ENCODE results near the gene MYO1D. TPM values are rescaled to one million over a fixed set of nuclear protein-coding genes. Genes with fewer than 3 reads are reported as not detected.
A peak's percentile ranks its signal among the peaks of the same experiment; 100 is the strongest.

MYO1D gene
- total RNA-seq, 1 experiment from 2014 or later: 40.8 TPM

DNA sequence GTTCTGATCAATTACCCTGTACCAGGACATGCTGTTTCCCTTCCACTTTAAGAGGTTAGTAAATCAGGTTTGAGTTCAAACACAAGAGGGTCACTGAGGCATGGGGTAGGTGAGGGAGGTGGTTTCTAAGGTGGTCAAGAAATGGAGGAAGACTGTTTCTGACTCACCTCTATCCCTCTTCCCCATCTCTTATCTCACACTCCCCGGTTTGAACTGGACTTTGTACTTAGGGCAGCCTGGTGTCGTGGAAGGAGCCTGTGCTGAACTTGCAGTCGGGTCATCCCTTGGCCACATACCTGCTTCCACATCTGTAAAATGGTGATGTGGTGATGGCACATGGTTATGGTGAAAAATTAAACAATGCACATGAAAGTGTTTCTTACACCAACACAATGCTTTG is 33.8 kb upstream of the MYO1D start:
- intact Hi-C loops (cut with micrococcal nuclease; ENCODE audit: unreplicated experiment): loop anchor here (1.0 kb wide), 1 partner anchor 127 kb away; no protein-coding TSS in a partner anchor
- ChIA-PET CTCF (interaction anchor here (1.4 kb wide), 1 partner anchor 33 kb away, joined by 11 read pairs; the partner anchor contains the start of gene MYO1D), POLR2A (ENCODE audit: unreplicated experiment) (no interaction called here)
- Histone ChIP-seq H3K4me2 (no peak overlapping the region), H3K79me2 (ENCODE audit: low read depth) (no peaks in the 10 kb centered on the region), H3K4me1 (replicated peaks; ENCODE audit: insufficient read depth) (no peaks in the 10 kb centered on the region), H2AFZ (no peak overlapping the region), H3K4me3 (no peak overlapping the region), H3K27ac (no peak overlapping the region), H3K9me2 (ENCODE audit: insufficient read depth) (no peaks in the 10 kb centered on the region), H3F3A (ENCODE audit: insufficient read depth, low read depth) (no peaks in the 10 kb centered on the region), H3K27me3 (ENCODE audit: insufficient read depth, low read depth) (peaks cover 23% of the 10 kb centered on the region; the same call in 1 of the 2 replicates), H3K36me3 (ENCODE audit: low read depth) (no peaks in the 10 kb centered on the region), H3K9me3 (ENCODE audit: insufficient read depth, low read depth) (no peaks in the 10 kb centered on the region; the same call in 1 of the 2 replicates), H4K20me1 (ENCODE audit: insufficient read depth) (no peaks in the 10 kb centered on the region)
- TF ChIP-seq EZH2 (IDR thresholded peaks at IDR 0.05; ENCODE audit: low read depth): no peak
- TF ChIP-seq, protein P1, sequence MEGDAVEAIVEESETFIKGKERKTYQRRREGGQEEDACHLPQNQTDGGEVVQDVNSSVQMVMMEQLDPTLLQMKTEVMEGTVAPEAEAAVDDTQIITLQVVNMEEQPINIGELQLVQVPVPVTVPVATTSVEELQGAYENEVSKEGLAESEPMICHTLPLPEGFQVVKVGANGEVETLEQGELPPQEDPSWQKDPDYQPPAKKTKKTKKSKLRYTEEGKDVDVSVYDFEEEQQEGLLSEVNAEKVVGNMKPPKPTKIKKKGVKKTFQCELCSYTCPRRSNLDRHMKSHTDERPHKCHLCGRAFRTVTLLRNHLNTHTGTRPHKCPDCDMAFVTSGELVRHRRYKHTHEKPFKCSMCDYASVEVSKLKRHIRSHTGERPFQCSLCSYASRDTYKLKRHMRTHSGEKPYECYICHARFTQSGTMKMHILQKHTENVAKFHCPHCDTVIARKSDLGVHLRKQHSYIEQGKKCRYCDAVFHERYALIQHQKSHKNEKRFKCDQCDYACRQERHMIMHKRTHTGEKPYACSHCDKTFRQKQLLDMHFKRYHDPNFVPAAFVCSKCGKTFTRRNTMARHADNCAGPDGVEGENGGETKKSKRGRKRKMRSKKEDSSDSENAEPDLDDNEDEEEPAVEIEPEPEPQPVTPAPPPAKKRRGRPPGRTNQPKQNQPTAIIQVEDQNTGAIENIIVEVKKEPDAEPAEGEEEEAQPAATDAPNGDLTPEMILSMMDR (conservative IDR thresholded peaks at IDR 0.05): no peak
- no peak for DNase-seq
- BruUV-seq (replicated peaks): no TSS peak

DNA sequence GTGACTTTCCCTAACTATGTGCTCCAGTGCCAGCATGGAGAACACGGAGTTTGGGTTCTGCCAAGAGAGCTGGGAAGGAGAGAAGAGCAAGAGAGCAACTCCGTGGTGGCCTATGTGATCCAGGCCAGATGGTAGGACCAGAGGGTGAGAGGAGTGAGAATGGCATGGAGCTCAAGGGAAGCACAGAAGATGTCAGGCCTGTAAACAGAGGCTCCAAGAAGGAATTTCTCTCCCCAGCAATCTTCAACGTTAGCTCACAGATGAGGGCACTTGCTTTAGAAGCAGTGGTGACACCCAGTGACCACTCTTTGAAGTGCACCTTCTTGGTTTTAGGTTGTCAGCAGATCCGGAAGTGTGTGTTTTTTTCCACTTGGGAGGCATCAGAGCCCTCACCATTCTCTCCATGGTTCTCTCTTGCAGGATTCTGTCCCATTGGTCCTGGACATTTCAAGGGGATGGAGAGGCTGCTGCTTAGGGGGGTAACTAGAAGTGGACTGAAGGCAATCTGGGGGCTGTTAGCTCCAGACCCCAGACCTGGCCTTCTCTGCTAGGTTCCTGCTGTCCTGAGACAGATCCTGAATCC is 33.0 kb upstream of the MYO1D start:
- no peaks in the 10 kb centered on the region for H3K4me1 ChIP-seq (replicated peaks; ENCODE audit: insufficient read depth)
- no peaks in the 10 kb centered on the region; the same call in 1 of the 2 replicates for H3K9me3 ChIP-seq (ENCODE audit: insufficient read depth, low read depth)
- H3K4me2 ChIP-seq: no peak overlapping the region
- no peaks in the 10 kb centered on the region for H4K20me1 ChIP-seq (ENCODE audit: insufficient read depth)
- ChIA-PET POLR2A (ENCODE audit: unreplicated experiment) (interaction anchor here (0.7 kb wide), 1 partner anchor 128 kb away, joined by 4 read pairs; no protein-coding TSS in a partner anchor), CTCF (interaction anchor here (0.8 to 1.4 kb wide), 2 partner anchors 33 to 127 kb away, joined by 4 to 11 read pairs; partner anchors contain the start of gene MYO1D)
- no peak overlapping the region for H2AFZ ChIP-seq
- DNase-seq: peak; percentile 43 to 58
- TF ChIP-seq, protein P1 (conservative IDR thresholded peaks at IDR 0.05): peak; percentile 77
- no peak for TF ChIP-seq EZH2 (IDR thresholded peaks at IDR 0.05; ENCODE audit: low read depth)
- H3F3A ChIP-seq (ENCODE audit: insufficient read depth, low read depth): no peaks in the 10 kb centered on the region
- H3K9me2 ChIP-seq (ENCODE audit: insufficient read depth): no peaks in the 10 kb centered on the region
- H3K79me2 ChIP-seq (ENCODE audit: low read depth): no peaks in the 10 kb centered on the region
- intact Hi-C loops (cut with micrococcal nuclease; ENCODE audit: unreplicated experiment): loop anchor here (1.0 kb wide), 1 partner anchor 127 kb away; no protein-coding TSS in a partner anchor
- no peak overlapping the region for H3K4me3 ChIP-seq
- H3K27me3 ChIP-seq (ENCODE audit: insufficient read depth, low read depth): peaks cover 25% of the 10 kb centered on the region; the same call in 1 of the 2 replicates
- BruUV-seq (replicated peaks): no TSS peak
- H3K36me3 ChIP-seq (ENCODE audit: low read depth): no peaks in the 10 kb centered on the region
- H3K27ac ChIP-seq: no peak overlapping the region

DNA sequence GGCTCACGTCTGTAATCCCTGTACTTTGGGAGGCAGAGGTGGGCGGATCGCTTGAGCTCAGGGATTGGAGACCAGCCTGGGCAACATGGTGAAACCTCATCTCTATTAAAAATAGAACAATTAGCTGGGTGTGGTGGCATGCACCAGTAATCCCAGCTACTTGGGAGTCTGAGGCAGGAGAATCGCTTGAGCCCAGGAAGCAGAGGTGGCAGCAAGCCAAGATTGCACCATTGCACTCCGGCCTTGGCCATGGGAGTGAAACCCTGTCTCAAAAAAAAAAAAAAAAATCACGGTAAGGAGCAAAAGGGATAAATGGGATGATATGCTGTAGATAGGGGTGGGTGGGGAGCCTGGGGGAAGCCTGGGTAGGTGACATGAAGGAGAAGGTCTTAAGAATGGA is 30.7 kb upstream of the MYO1D start:
- BruUV-seq (replicated peaks): no TSS peak
- Histone ChIP-seq H3K9me2 (ENCODE audit: insufficient read depth) (0 out of 2 replicates have a peak, but pooled peaks cover 4% of the 10 kb centered on the region), H3K27me3 (ENCODE audit: insufficient read depth, low read depth) (peaks cover 30% of the 10 kb centered on the region), H4K20me1 (ENCODE audit: insufficient read depth) (no peaks in the 10 kb centered on the region), H3K27ac (no peak overlapping the region), H3K79me2 (ENCODE audit: low read depth) (no peaks in the 10 kb centered on the region), H3K4me2 (no peak overlapping the region), H3F3A (ENCODE audit: insufficient read depth, low read depth) (no peaks in the 10 kb centered on the region), H2AFZ (no peak overlapping the region), H3K9me3 (ENCODE audit: insufficient read depth, low read depth) (no peaks in the 10 kb centered on the region; the same call in 1 of the 2 replicates), H3K4me1 (replicated peaks; ENCODE audit: insufficient read depth) (no peaks in the 10 kb centered on the region), H3K4me3 (no peak overlapping the region), H3K36me3 (ENCODE audit: low read depth) (no peaks in the 10 kb centered on the region)
- intact Hi-C loops (cut with micrococcal nuclease; ENCODE audit: unreplicated experiment): no loop called here
- POLR2A ChIA-PET (ENCODE audit: unreplicated experiment): no interaction called here
- CTCF ChIA-PET: no interaction called here
- DNase-seq: no peak
- TF ChIP-seq, protein P1 (conservative IDR thresholded peaks at IDR 0.05): no peak
- TF ChIP-seq EZH2 (IDR thresholded peaks at IDR 0.05; ENCODE audit: low read depth): no peak
